T47D (cell line): ENCODE data around the gene SLAMF6.

Source experiments
- DNase-seq, 2 experiments: peaks; one replicate each; pipeline versions ENCODE4 v3.0.0 to v3.0.0-alpha.2; 2011 to 2012; ENCODE audit warnings: low read depth in 1 of 2, low spot score in 1 of 2
- JUND ChIP-seq: IDR thresholded peaks from 2 replicates; pipeline ENCODE4 v1.6.1; 2012; ENCODE audit warnings: low read depth
- in situ Hi-C: cut with HindIII; loops from 2 replicates; pipeline ENCODE4 v1.10.0; 2016; ENCODE audit warnings: low sequenced_read_pairs, low pct_unique_long_range_greater_than_20kb

Gene SLAMF6

GRCh38 chr1:160553778-160554177 is 30.7 kb upstream of the SLAMF6 start:
- in situ Hi-C loops = no loop called here
- no peak for DNase-seq
- TF ChIP-seq JUND = no peak

- DNase-seq = no peak
- no peak for TF ChIP-seq JUND
- in situ Hi-C loops = no loop called here
These were observed 29.4 kb upstream of the SLAMF6 start for GRCh38 chr1:160552425-160552824.

GRCh38 chr1:160550572-160551034 is 27.5 kb upstream of the SLAMF6 start:
- in situ Hi-C loops = no loop called here
- DNase-seq = no peak
- no peak for TF ChIP-seq JUND

GRCh38 chr1:160549665-160550006 is 26.6 kb upstream of the SLAMF6 start:
- DNase-seq = no peak
- in situ Hi-C loops = no loop called here
- TF ChIP-seq JUND = no peak

GRCh38 chr1:160548960-160549664 is 26.1 kb upstream of the SLAMF6 start:
- DNase-seq = no peak
- no peak for TF ChIP-seq JUND
- in situ Hi-C loops = no loop called here

GRCh38 chr1:160548183-160548582 is 25.1 kb upstream of the SLAMF6 start:
- TF ChIP-seq JUND = no peak
- DNase-seq = no peak
- in situ Hi-C loops = no loop called here

- TF ChIP-seq JUND = no peak
- no peak for DNase-seq
- in situ Hi-C loops = no loop called here
These were observed 24.4 kb upstream of the SLAMF6 start for GRCh38 chr1:160547422-160547821.

- TF ChIP-seq JUND = no peak
- in situ Hi-C loops = no loop called here
- no peak for DNase-seq
These were observed 23.9 kb upstream of the SLAMF6 start for GRCh38 chr1:160546942-160547341.

- DNase-seq = peak; percentile 38 to 51
- TF ChIP-seq JUND = no peak
- in situ Hi-C loops = no loop called here
These were observed 21.6 kb upstream of the SLAMF6 start for GRCh38 chr1:160544647-160545046.

GRCh38 chr1:160542303-160542945 is 19.4 kb upstream of the SLAMF6 start:
- TF ChIP-seq JUND = no peak
- in situ Hi-C loops = no loop called here
- no peak for DNase-seq

GRCh38 chr1:160541622-160542302 is 18.7 kb upstream of the SLAMF6 start:
- TF ChIP-seq JUND = no peak
- DNase-seq = no peak
- in situ Hi-C loops = no loop called here

- TF ChIP-seq JUND = no peak
- in situ Hi-C loops = no loop called here
- DNase-seq = no peak
These were observed 17.8 kb upstream of the SLAMF6 start for GRCh38 chr1:160540859-160541233.
